Peyer's patch (tissue), 4 donors: ENCODE results near the gene PCP4L1.

Experiments used
- POLR2A ChIP-seq, 2 donors: fragments of 450-650 bp; IDR thresholded peaks; one replicate each; pipeline ENCODE4 v1.5.1; 2017; ENCODE audit warnings: antibody characterized with exemption in 2 of 2, mild to moderate bottlenecking in 2 of 2, moderate library complexity in 2 of 2
- TF ChIP-seq, protein P1 (sequence below), 6 experiments: fragments of 450-650 bp in 4 of 6; fragments of 200-600 bp in 2 of 6; sonication (generic) in 1 of 6; IDR thresholded peaks; one replicate each; pipeline ENCODE4 v1.5.1; 2017 to 2019; ENCODE audit warnings: antibody characterized with exemption in 6 of 6, mild to moderate bottlenecking in 3 of 6, moderate library complexity in 1 of 6

DNA sequence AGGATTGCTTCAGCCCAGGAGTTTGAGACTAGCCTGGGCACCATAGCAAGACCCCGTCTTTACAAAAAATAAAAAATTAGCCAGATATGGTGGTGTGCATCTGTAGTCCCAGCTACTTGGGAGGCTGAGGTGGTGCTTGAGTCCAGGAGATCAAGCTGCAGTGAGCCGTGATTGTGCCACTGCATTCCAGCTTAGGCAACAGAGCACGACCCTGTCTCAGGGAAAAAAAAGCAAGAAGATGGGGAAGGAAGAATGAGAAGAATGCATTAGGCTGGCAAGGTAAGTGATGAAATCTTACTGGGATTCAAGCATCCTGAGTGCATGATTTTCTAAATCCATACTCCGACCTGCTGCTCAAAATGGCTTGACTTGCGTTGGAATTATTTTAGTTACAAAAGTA, 6.8 kb downstream of the PCP4L1 start:
- TF ChIP-seq, protein P1, sequence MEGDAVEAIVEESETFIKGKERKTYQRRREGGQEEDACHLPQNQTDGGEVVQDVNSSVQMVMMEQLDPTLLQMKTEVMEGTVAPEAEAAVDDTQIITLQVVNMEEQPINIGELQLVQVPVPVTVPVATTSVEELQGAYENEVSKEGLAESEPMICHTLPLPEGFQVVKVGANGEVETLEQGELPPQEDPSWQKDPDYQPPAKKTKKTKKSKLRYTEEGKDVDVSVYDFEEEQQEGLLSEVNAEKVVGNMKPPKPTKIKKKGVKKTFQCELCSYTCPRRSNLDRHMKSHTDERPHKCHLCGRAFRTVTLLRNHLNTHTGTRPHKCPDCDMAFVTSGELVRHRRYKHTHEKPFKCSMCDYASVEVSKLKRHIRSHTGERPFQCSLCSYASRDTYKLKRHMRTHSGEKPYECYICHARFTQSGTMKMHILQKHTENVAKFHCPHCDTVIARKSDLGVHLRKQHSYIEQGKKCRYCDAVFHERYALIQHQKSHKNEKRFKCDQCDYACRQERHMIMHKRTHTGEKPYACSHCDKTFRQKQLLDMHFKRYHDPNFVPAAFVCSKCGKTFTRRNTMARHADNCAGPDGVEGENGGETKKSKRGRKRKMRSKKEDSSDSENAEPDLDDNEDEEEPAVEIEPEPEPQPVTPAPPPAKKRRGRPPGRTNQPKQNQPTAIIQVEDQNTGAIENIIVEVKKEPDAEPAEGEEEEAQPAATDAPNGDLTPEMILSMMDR (IDR thresholded peaks at IDR 0.05) = no peak
- no peak for TF ChIP-seq POLR2A (IDR thresholded peaks at IDR 0.05)
